Measurements from ENCODE around the gene ZSCAN5B. TPM values are rescaled to one million over a fixed set of nuclear protein-coding genes. Genes with fewer than 3 reads are reported as not detected.

The ZSCAN5B gene
- total and polyA plus RNA-seq, 2 donors (not counting 1 experiment from before 2014, with no cell fraction given) = not detected

DNA sequence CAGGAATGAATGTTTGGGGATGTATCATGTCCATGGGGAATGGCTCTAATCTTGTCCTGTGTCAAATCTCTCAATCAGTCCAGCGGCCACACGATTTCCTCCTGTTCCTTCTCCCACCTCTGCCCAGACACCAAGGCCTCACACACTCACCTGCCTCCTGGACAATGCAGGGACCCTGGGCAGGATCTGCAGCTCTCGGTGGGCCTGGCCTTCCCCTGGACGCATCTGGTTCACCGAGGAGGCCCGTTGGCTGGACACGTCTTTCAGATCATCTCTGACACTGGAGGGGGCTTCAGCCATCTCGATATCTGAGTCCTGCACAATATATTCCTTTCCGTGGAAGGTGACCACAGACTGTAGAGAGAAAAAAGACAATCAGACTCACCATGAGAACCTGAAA lies 25.9 kb upstream of the ZSCAN5B start:
- Histone ChIP-seq H4K20me1 (ENCODE audit: control insufficient read depth, extremely low read depth, insufficient read depth, low read length) (no peaks in the 10 kb centered on the region), H3K9me3 (ENCODE audit: control insufficient read depth, insufficient read depth, low read depth, low read length) (no peaks in the 10 kb centered on the region), H3K4me2 (ENCODE audit: extremely low read depth, insufficient read depth, low read length) (no peak overlapping the region), H2AFZ (ENCODE audit: low read length) (no peak overlapping the region), H3K9ac (ENCODE audit: insufficient read depth, low read length) (no peak overlapping the region), H3K79me2 (ENCODE audit: control insufficient read depth, insufficient read depth, low read length) (no peaks in the 10 kb centered on the region), H3K27me3 (ENCODE audit: control insufficient read depth, insufficient read depth, low read length) (no peaks in the 10 kb centered on the region), H3K4me1 (ENCODE audit: control insufficient read depth, extremely low read depth, insufficient read depth, low read length) (no peaks in the 10 kb centered on the region), H3K4me3 (replicated peaks in 1 of 4; ENCODE audit: control extremely low read depth in 1 of 4, insufficient read depth in 1 of 4, low read depth in 3 of 4, low read length in 4 of 4) (no peak overlapping the region), H3K27ac (ENCODE audit: insufficient read depth, low read length) (no peak overlapping the region), H3K36me3 (ENCODE audit: control insufficient read depth, insufficient read depth, low read length) (no peaks in the 10 kb centered on the region)
- TF ChIP-seq, protein P1, sequence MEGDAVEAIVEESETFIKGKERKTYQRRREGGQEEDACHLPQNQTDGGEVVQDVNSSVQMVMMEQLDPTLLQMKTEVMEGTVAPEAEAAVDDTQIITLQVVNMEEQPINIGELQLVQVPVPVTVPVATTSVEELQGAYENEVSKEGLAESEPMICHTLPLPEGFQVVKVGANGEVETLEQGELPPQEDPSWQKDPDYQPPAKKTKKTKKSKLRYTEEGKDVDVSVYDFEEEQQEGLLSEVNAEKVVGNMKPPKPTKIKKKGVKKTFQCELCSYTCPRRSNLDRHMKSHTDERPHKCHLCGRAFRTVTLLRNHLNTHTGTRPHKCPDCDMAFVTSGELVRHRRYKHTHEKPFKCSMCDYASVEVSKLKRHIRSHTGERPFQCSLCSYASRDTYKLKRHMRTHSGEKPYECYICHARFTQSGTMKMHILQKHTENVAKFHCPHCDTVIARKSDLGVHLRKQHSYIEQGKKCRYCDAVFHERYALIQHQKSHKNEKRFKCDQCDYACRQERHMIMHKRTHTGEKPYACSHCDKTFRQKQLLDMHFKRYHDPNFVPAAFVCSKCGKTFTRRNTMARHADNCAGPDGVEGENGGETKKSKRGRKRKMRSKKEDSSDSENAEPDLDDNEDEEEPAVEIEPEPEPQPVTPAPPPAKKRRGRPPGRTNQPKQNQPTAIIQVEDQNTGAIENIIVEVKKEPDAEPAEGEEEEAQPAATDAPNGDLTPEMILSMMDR (conservative IDR thresholded peaks at IDR 0.05 in 1 of 2, IDR thresholded peaks at IDR 0.05 in 1 of 2; ENCODE audit: low read depth in 1 of 2, low read length in 2 of 2) = no peak
- no peak for TF ChIP-seq EZH2 (IDR thresholded peaks at IDR 0.05; ENCODE audit: low read length, missing control alignments)
- no peak for DNase-seq (ENCODE audit: low read depth in 2 of 2)

- H3K4me3 ChIP-seq (replicated peaks in 1 of 4; ENCODE audit: control extremely low read depth in 1 of 4, insufficient read depth in 1 of 4, low read depth in 3 of 4, low read length in 4 of 4) = no peak overlapping the region
- TF ChIP-seq, protein P1 (conservative IDR thresholded peaks at IDR 0.05 in 1 of 2, IDR thresholded peaks at IDR 0.05 in 1 of 2; ENCODE audit: low read depth in 1 of 2, low read length in 2 of 2) = no peak
- no peak for TF ChIP-seq EZH2 (IDR thresholded peaks at IDR 0.05; ENCODE audit: low read length, missing control alignments)
- H3K36me3 ChIP-seq (ENCODE audit: control insufficient read depth, insufficient read depth, low read length) = no peaks in the 10 kb centered on the region
- no peak overlapping the region for H3K4me2 ChIP-seq (ENCODE audit: extremely low read depth, insufficient read depth, low read length)
- H3K9ac ChIP-seq (ENCODE audit: insufficient read depth, low read length) = no peak overlapping the region
- no peaks in the 10 kb centered on the region for H3K4me1 ChIP-seq (ENCODE audit: control insufficient read depth, extremely low read depth, insufficient read depth, low read length)
- no peak overlapping the region for H2AFZ ChIP-seq (ENCODE audit: low read length)
- no peaks in the 10 kb centered on the region for H3K27me3 ChIP-seq (ENCODE audit: control insufficient read depth, insufficient read depth, low read length)
- H3K27ac ChIP-seq (ENCODE audit: insufficient read depth, low read length) = no peak overlapping the region
- H3K9me3 ChIP-seq (ENCODE audit: control insufficient read depth, insufficient read depth, low read depth, low read length) = no peaks in the 10 kb centered on the region
- DNase-seq (ENCODE audit: low read depth in 2 of 2) = no peak
- H4K20me1 ChIP-seq (ENCODE audit: control insufficient read depth, extremely low read depth, insufficient read depth, low read length) = no peaks in the 10 kb centered on the region
- no peaks in the 10 kb centered on the region for H3K79me2 ChIP-seq (ENCODE audit: control insufficient read depth, insufficient read depth, low read length)
Measured at GRCh38 chr19:56222901-56223300, 25.3 kb upstream of the ZSCAN5B start.

DNA sequence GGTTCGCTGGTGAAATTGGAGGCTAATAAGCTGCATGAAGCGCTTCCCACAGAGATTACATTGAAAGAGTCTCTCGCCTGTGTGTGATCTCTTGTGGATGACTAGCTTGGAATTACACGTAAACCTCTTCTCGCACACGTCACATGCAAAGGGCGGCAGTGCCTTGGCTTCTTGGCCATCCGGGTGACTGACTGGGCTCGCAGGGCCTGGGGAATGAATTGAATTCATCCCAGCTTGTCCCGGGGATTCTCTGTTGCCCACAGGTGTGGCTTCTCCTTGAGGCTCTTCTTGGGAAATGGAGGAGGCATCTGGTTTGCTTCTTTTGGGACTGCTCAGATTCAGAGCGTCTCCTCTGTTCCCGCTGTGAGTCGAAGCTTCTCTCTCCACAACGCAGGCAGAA lies 24.3 kb upstream of the ZSCAN5B start:
- Histone ChIP-seq H3K4me3 (replicated peaks in 1 of 4; ENCODE audit: control extremely low read depth in 1 of 4, insufficient read depth in 1 of 4, low read depth in 3 of 4, low read length in 4 of 4) (no peak overlapping the region), H3K4me1 (ENCODE audit: control insufficient read depth, extremely low read depth, insufficient read depth, low read length) (no peaks in the 10 kb centered on the region), H3K4me2 (ENCODE audit: extremely low read depth, insufficient read depth, low read length) (no peak overlapping the region), H4K20me1 (ENCODE audit: control insufficient read depth, extremely low read depth, insufficient read depth, low read length) (no peaks in the 10 kb centered on the region), H3K9me3 (ENCODE audit: control insufficient read depth, insufficient read depth, low read depth, low read length) (no peaks in the 10 kb centered on the region), H3K9ac (ENCODE audit: insufficient read depth, low read length) (no peak overlapping the region), H3K27ac (ENCODE audit: insufficient read depth, low read length) (no peak overlapping the region), H3K27me3 (ENCODE audit: control insufficient read depth, insufficient read depth, low read length) (no peaks in the 10 kb centered on the region), H3K36me3 (ENCODE audit: control insufficient read depth, insufficient read depth, low read length) (no peaks in the 10 kb centered on the region), H3K79me2 (ENCODE audit: control insufficient read depth, insufficient read depth, low read length) (no peaks in the 10 kb centered on the region), H2AFZ (ENCODE audit: low read length) (no peak overlapping the region)
- TF ChIP-seq, protein P1 (conservative IDR thresholded peaks at IDR 0.05 in 1 of 2, IDR thresholded peaks at IDR 0.05 in 1 of 2; ENCODE audit: low read depth in 1 of 2, low read length in 2 of 2) = no peak
- no peak for TF ChIP-seq EZH2 (IDR thresholded peaks at IDR 0.05; ENCODE audit: low read length, missing control alignments)
- no peak for DNase-seq (ENCODE audit: low read depth in 2 of 2)
